ENCODE results near the gene NRARP. TPM values are rescaled to one million over a fixed set of nuclear protein-coding genes. Genes with fewer than 3 reads are reported as not detected.
A peak's percentile ranks its signal among the peaks of the same experiment; 100 is the strongest.

The NRARP gene
- total RNA-seq: 51.7 TPM

DNA sequence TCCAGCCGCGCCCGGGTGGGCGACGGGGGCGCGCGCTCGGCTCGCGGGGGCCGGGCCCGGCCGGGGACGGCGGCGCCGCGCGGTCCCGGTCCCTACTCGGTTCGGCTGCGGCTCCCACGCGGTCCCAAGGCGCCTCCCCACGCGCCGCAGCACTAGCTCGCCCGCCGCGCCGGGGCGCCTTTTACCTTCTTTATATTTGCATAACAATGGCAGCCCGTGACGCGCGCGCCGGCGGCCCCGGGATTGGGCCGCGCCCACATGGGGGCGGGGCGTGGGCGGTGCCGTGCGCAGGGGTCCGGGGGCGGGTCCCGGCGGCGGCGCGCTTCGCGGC lies at the start of gene NRARP:
Gene NRARP, minus strand, starts transcription at position 154 of the 331 bp plus-strand sequence. CDS start 343 bp downstream, outside the sequence.
- intact Hi-C loops (cut with DNase I): no loop called here
- Histone ChIP-seq H3K27me3 (peaks cover 4% of the 10 kb centered on the region), H3K36me3 (no peaks in the 10 kb centered on the region), H3K27ac (peak within 1 kb of the TSS; percentile 41 to 50), H3K4me1 (peaks cover 26 to 29% of the 10 kb centered on the region in 2 donors), H3K9me3 (no peaks in the 10 kb centered on the region), H3K4me3 (peak within 1 kb of the TSS; percentile 52 to 71)
- DNase-seq (ENCODE audit: low spot score in 2 of 2): peak; percentile 54 to 91
- no peak for TF ChIP-seq CTCF (IDR thresholded peaks at IDR 0.05)

- H3K4me1 ChIP-seq: no peaks in the 10 kb centered on the region
- H3K27me3 ChIP-seq: no peaks in the 10 kb centered on the region
- peaks cover 24 to 30% of the 10 kb centered on the region in 2 donors for H3K36me3 ChIP-seq
- intact Hi-C loops (cut with DNase I): no loop called here
- peak in 1 of 2 donors; percentile 35 for DNase-seq (ENCODE audit: low spot score in 2 of 2)
- no peak for TF ChIP-seq CTCF (IDR thresholded peaks at IDR 0.05)
- H3K9me3 ChIP-seq: peaks cover 3 to 7% of the 10 kb centered on the region in 2 donors
- no peak overlapping the region for H3K27ac ChIP-seq
- no peak overlapping the region for H3K4me3 ChIP-seq
These were observed 48.9 kb upstream of the NRARP start for GRCh38 chr9:137350696-137351584.

GRCh38 chr9:137349471-137350033 lies 47.5 kb upstream of the NRARP start:
- peak in 1 of 2 donors; percentile 50 for DNase-seq (ENCODE audit: low spot score in 2 of 2)
- intact Hi-C loops (cut with DNase I): no loop called here
- Histone ChIP-seq H3K4me3 (no peak overlapping the region), H3K27me3 (no peaks in the 10 kb centered on the region), H3K4me1 (no peaks in the 10 kb centered on the region), H3K36me3 (peaks cover 24 to 35% of the 10 kb centered on the region in 2 donors), H3K27ac (no peak overlapping the region), H3K9me3 (peaks cover 3 to 7% of the 10 kb centered on the region in 2 donors)
- TF ChIP-seq CTCF (IDR thresholded peaks at IDR 0.05): no peak

- Histone ChIP-seq H3K4me1 (no peaks in the 10 kb centered on the region), H3K27ac (no peak overlapping the region), H3K4me3 (no peak overlapping the region), H3K36me3 (peaks cover 24 to 35% of the 10 kb centered on the region in 2 donors), H3K27me3 (no peaks in the 10 kb centered on the region), H3K9me3 (peaks cover 3 to 7% of the 10 kb centered on the region in 2 donors)
- intact Hi-C loops (cut with DNase I): no loop called here
- TF ChIP-seq CTCF (IDR thresholded peaks at IDR 0.05): no peak
- peak in 1 of 2 donors; percentile 22 for DNase-seq (ENCODE audit: low spot score in 2 of 2)
These were observed 46.8 kb upstream of the NRARP start for GRCh38 chr9:137348769-137349470.

DNA sequence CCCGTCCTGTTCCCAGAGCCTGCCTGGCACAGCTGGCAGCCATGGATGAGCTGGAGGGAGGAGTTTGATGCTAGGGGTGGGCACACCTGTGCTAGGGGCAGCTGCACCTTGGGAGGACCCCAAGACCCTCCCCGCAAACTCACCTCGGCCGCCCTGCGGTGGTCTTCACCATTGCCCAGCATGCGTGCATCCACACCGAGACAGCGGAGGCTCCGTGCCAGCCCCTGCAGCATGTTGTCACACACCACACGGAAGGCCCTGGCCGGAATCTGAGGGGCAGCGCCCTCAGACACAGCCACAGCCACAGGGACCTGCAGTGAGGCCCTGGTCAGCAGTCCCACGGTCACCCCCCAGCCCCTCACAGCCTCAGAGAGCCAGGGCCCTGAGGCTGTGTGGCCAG lies 45.9 kb upstream of the NRARP start:
- H3K27ac ChIP-seq: no peak overlapping the region
- no peak overlapping the region for H3K4me3 ChIP-seq
- H3K9me3 ChIP-seq: peaks cover 3 to 7% of the 10 kb centered on the region in 2 donors
- intact Hi-C loops (cut with DNase I): no loop called here
- no peaks in the 10 kb centered on the region for H3K4me1 ChIP-seq
- TF ChIP-seq CTCF (IDR thresholded peaks at IDR 0.05): no peak
- peak in 1 of 2 donors; percentile 33 for DNase-seq (ENCODE audit: low spot score in 2 of 2)
- H3K36me3 ChIP-seq: peaks cover 24 to 35% of the 10 kb centered on the region in 2 donors
- H3K27me3 ChIP-seq: no peaks in the 10 kb centered on the region

Measured in ascending aorta (tissue), 2 donors.